AG04450 (cell line): ENCODE results near the gene RBMX. TPM values are rescaled to one million over a fixed set of nuclear protein-coding genes. Genes with fewer than 3 reads are reported as not detected.
A peak's percentile ranks its signal among the peaks of the same experiment; 100 is the strongest.
"Not testable (repeated sequence)": the region's sequence is repeated elsewhere in the genome, so short reads cannot be mapped to it uniquely, and the experiment has no call there.

Source experiments
- CTCF ChIA-PET: fragments of 300-600, 350-600 bp; formaldehyde crosslinking; extraction: SDS; loops from one replicate; lab custom pipeline; 2022; ENCODE audit warnings: antibody characterized with exemption, inconsistent platforms; lab: Charles Lee
- POLR2A ChIA-PET: fragments of 350-600 bp; formaldehyde crosslinking; extraction: SDS; loops from one replicate; lab custom pipeline; 2021; ENCODE audit warnings: antibody characterized with exemption, inconsistent platforms; lab: Yijun Ruan, JAX
- DNase-seq: peaks from one replicate; pipeline ENCODE4 v3.0.0-alpha.2; 2011; ENCODE audit warnings: low read depth, low spot score
- H3K27ac ChIP-seq: one replicate; pipeline ENCODE4 v1.5.1; 2012; ENCODE audit warnings: low read depth, low read length, control low read depth
- H3K27me3 ChIP-seq: one replicate; pipeline ENCODE4 v1.6.0; 2012; ENCODE audit warnings: low read length; ENCODE audit not compliant: control insufficient read depth, insufficient read depth
- H3K4me3 ChIP-seq: 2 replicates; pipeline ENCODE4 v1.5.1; 2011; ENCODE audit warnings: mild to moderate bottlenecking, low read depth, low read length, control low read depth
- H3K9me3 ChIP-seq: 2 replicates; pipeline ENCODE4 v1.5.1; 2012; ENCODE audit warnings: low read length; ENCODE audit not compliant: control insufficient read depth, insufficient read depth
- polyA plus RNA-seq: library from polyadenylated mRNA; depleted of rRNA; stranded (reverse); fragments of >200 nt; gene quantifications from 2 replicates; pipeline ENCODE4 v1.2.3, GENCODE V29; 2011
- TF ChIP-seq, protein P1 (sequence below): IDR thresholded peaks from 2 replicates; pipeline ENCODE4 v1.5.1; 2011; ENCODE audit warnings: low read depth, low read length, control low read depth, inconsistent platforms

Gene RBMX
- polyA plus RNA-seq, 1 experiment, result 183 TPM

DNA sequence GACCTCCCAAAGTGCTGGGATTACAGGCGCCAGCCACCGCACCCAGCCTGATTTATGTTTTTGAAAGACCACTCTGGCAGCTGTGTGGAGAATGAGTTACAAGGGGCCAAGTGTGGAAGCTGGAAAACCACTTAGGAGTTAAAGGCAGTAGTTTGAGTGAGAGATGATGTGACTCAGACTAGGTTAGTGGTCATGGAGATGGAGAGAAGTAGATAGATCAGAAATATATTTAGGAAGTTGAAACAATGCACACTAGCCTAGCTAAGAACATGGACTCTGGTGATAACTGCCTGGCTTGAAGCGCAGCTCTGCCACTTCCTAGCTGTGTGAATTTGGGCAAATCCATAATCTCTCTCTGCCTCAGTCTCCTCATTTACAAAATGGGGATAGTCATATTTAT, 11.9 kb upstream of the RBMX start:
- POLR2A ChIA-PET, result interaction anchor here (0.9 kb wide), 1 partner anchor 12 kb away, joined by 3 read pairs; the partner anchor contains the start of gene RBMX
- Histone ChIP-seq H3K27ac (no peak overlapping the region), H3K4me3 (no peak overlapping the region), H3K27me3 (no peaks in the 10 kb centered on the region), H3K9me3 (no peaks in the 10 kb centered on the region)
- TF ChIP-seq, protein P1, sequence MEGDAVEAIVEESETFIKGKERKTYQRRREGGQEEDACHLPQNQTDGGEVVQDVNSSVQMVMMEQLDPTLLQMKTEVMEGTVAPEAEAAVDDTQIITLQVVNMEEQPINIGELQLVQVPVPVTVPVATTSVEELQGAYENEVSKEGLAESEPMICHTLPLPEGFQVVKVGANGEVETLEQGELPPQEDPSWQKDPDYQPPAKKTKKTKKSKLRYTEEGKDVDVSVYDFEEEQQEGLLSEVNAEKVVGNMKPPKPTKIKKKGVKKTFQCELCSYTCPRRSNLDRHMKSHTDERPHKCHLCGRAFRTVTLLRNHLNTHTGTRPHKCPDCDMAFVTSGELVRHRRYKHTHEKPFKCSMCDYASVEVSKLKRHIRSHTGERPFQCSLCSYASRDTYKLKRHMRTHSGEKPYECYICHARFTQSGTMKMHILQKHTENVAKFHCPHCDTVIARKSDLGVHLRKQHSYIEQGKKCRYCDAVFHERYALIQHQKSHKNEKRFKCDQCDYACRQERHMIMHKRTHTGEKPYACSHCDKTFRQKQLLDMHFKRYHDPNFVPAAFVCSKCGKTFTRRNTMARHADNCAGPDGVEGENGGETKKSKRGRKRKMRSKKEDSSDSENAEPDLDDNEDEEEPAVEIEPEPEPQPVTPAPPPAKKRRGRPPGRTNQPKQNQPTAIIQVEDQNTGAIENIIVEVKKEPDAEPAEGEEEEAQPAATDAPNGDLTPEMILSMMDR, result no peak
- CTCF ChIA-PET, result no interaction called here
- no peak for DNase-seq

DNA sequence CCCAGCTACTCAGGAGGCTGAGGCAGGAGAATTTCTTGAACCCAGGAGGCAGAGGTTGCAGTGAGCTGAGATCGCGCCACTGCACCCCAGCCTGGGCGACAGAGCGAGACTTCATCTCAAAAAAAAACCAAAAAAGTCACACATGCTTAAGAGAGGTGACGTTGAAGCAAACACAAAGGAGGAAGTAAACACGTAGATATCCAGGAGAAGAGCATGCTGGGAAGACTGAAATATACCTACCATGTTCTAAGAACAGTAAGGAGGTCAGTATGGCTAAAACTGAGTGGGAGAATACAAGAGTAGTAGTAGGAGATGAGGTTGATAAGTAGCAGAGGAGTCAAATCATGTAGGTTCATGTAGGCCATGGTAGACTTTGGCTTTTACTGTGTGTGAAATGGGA, 10.1 kb upstream of the RBMX start:
- POLR2A ChIA-PET, H3K27me3 ChIP-seq, DNase-seq, H3K9me3 ChIP-seq, H3K27ac ChIP-seq, H3K4me3 ChIP-seq, CTCF ChIA-PET: not testable (repeated sequence)

DNA sequence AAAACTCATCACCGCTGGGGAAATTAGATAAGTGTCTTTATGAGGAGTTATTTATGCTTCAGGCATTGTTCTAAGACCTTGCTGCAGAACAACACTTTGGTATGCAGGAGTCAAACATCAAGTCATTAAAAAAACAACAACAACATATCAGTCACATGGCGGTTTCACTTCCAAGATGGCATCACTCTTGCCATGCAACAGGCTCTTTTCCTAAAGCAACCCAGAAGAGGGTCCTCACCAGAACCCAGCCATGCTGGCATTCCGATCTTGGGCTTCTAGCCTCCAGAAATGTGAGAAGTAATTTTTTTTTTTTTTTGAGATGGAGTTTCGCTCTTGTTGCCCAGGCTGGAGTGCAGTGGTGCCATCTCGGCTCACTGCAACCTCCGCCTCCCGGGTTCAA, 8.7 kb upstream of the RBMX start:
- no peak for DNase-seq
- CTCF ChIA-PET, result no interaction called here
- POLR2A ChIA-PET, result no interaction called here
- Histone ChIP-seq H3K4me3 (no peak overlapping the region), H3K27me3 (no peaks in the 10 kb centered on the region), H3K9me3 (no peaks in the 10 kb centered on the region), H3K27ac (no peak overlapping the region)
- TF ChIP-seq, protein P1, result no peak

DNA sequence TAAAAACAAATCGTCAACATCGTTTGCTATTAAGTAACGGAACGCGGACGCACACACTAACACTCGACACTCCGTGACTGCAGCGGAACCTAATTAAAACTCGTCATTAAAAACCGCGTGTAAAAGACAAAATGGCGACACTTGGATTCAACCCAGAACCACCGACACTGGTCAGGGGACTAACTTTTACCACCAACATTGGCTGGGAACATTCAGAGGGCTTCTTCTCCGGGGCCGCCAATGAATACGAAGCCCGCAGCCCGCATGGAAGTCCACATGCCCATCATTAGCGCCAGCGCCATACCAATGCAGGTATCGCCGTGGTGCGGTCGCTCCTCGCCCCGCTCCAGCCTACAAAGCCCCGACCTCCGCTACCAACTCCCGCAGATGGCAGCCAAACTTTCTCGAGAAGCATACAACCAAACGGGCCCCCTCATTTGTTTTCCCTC, 498 bp downstream of the RBMX start:
- Histone ChIP-seq H3K4me3 (peak overlapping the region; percentile 82), H3K27me3 (no peaks in the 10 kb centered on the region), H3K27ac (peak overlapping the region; percentile 83), H3K9me3 (no peaks in the 10 kb centered on the region)
- POLR2A ChIA-PET, result interaction anchor here (0.8 to 1.7 kb wide), 13 partner anchors 8 to 133 kb away, joined by 3 to 22 read pairs (median 4); no protein-coding TSS in a partner anchor
- CTCF ChIA-PET, result interaction anchor here (0.6 kb wide), 2 partner anchors 16 to 30 kb away, joined by 3 to 5 read pairs; no protein-coding TSS in a partner anchor
- TF ChIP-seq, protein P1, result no peak
- DNase-seq, result no peak

DNA sequence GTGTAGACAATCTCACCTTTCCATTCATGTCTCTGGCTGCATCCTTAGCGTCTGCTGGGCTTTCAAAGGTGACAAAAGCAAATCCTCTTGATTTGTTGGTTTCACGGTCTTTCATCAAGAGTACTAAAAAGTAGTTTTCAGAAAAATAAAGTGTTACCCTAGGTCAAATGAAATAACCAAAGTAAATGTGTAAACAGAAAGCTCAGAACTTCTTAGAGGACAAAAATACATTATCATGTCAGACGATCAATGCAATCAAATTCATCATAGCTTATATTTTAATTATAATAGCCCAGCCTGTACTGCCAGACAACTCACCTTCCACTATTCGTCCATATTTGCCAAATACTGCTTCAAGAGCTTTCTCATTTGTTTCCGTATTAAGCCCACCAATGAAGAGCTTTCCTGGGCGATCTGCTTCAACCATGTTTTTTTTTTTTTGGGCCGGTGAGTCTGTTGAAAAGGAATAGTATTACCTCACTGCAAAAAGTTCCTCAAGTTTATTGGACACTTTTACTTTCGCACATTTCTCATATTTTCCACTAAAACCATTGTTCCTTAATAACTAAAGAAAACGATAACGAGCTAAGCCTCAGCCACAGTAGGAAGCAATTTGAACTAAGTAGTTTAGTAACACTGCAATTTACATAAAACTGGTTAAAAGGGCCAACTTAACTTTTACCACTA, 1.4 kb downstream of the RBMX start:
- Histone ChIP-seq H3K27ac (no peak overlapping the region), H3K27me3 (no peaks in the 10 kb centered on the region), H3K9me3 (no peaks in the 10 kb centered on the region), H3K4me3 (peak overlapping the region; percentile 82)
- TF ChIP-seq, protein P1, result no peak
- ChIA-PET POLR2A (interaction anchor here (0.6 to 1.7 kb wide), 6 partner anchors 9 to 173 kb away, joined by 3 to 9 read pairs (median 4); no protein-coding TSS in a partner anchor), CTCF (interaction anchor here (1.0 kb wide), 1 partner anchor 47 kb away, joined by 6 read pairs; no protein-coding TSS in a partner anchor)
- DNase-seq, result no peak
